Activated CD8-positive, alpha-beta memory T cell treated with anti-CD3 and anti-CD28 coated beads for 4 hours (primary cell): ENCODE measurements around the gene LIMS2.

Source experiments
- DNase-seq, 2 donors: peaks; one replicate each; pipeline ENCODE4 v3.0.0-alpha.2; 2020; ENCODE audit warnings: low read depth in 2 of 2

The LIMS2 gene

GRCh38 chr2:127623388-127624319 lies 51.7 kb downstream of the LIMS2 start:
- DNase-seq = no peak

- DNase-seq = no peak
These were observed 52.6 kb downstream of the LIMS2 start for GRCh38 chr2:127622561-127623387.

- no peak for DNase-seq
These were observed 53.3 kb downstream of the LIMS2 start for GRCh38 chr2:127621981-127622431.

GRCh38 chr2:127620866-127621265 lies 54.5 kb downstream of the LIMS2 start:
- DNase-seq = no peak

GRCh38 chr2:127619877-127620705 lies 55.2 kb downstream of the LIMS2 start:
- DNase-seq = no peak

GRCh38 chr2:127619203-127619590 lies 56.1 kb downstream of the LIMS2 start:
- no peak for DNase-seq

- no peak for DNase-seq
These were observed 56.7 kb downstream of the LIMS2 start for GRCh38 chr2:127618551-127619202.

GRCh38 chr2:127615511-127616166 lies 59.7 kb downstream of the LIMS2 start:
- DNase-seq = no peak

- DNase-seq = no peak
These were observed 60.6 kb downstream of the LIMS2 start for GRCh38 chr2:127614731-127615130.

GRCh38 chr2:127614246-127614645 lies 61.1 kb downstream of the LIMS2 start:
- DNase-seq = no peak

GRCh38 chr2:127612111-127612822 lies 63.1 kb downstream of the LIMS2 start:
- no peak for DNase-seq

GRCh38 chr2:127611076-127611925 lies 64.0 kb downstream of the LIMS2 start:
- no peak for DNase-seq

GRCh38 chr2:127610561-127610960 lies 64.8 kb downstream of the LIMS2 start:
- DNase-seq = no peak

- DNase-seq = no peak
These were observed 65.5 kb downstream of the LIMS2 start for GRCh38 chr2:127609818-127610217.

- no peak for DNase-seq
These were observed 66.1 kb downstream of the LIMS2 start for GRCh38 chr2:127609031-127609751.

GRCh38 chr2:127608061-127609030 lies 67.0 kb downstream of the LIMS2 start:
- DNase-seq = no peak

GRCh38 chr2:127607399-127607908 lies 67.9 kb downstream of the LIMS2 start:
- DNase-seq = no peak
